ENCODE data around the gene SNAI1. TPM values are rescaled to one million over a fixed set of nuclear protein-coding genes. Genes with fewer than 3 reads are reported as not detected.
"Not testable (repeated sequence)": the region's sequence is repeated elsewhere in the genome, so short reads cannot be mapped to it uniquely, and the experiment has no call there.

The SNAI1 gene
- total RNA-seq, 8 experiments from 2014 or later, result 0.66 to 5.2 (median 1.9) TPM

GRCh38 chr20:49995586-49995985 lies 12.8 kb downstream of the SNAI1 start:
- Histone ChIP-seq H3K27ac (no peak overlapping the region), H3K4me3 (no peak overlapping the region), H3K4me1 (replicated peaks in 1 of 2) (peaks cover 0 to 2% of the 10 kb centered on the region in 2 donors)
- no peak for ATAC-seq (replicated peaks in 6 of 8)
- in situ Hi-C loops (cut with MboI; ENCODE audit: low pct_unique_long_range_greater_than_20kb in 2 of 9, low sequenced_read_pairs in 9 of 9, unreplicated experiment in 9 of 9), result loop anchor here in 1 of 9 experiments (25.0 kb wide), 1 partner anchor 167 kb away; the partner anchor contains the start of gene PEDS1
- WGBS, 10 experiments, result 80% methylated on average over 1 of the region's 3 CpGs; no CpG with 5 or more reads in 9 of the 10 experiments

DNA sequence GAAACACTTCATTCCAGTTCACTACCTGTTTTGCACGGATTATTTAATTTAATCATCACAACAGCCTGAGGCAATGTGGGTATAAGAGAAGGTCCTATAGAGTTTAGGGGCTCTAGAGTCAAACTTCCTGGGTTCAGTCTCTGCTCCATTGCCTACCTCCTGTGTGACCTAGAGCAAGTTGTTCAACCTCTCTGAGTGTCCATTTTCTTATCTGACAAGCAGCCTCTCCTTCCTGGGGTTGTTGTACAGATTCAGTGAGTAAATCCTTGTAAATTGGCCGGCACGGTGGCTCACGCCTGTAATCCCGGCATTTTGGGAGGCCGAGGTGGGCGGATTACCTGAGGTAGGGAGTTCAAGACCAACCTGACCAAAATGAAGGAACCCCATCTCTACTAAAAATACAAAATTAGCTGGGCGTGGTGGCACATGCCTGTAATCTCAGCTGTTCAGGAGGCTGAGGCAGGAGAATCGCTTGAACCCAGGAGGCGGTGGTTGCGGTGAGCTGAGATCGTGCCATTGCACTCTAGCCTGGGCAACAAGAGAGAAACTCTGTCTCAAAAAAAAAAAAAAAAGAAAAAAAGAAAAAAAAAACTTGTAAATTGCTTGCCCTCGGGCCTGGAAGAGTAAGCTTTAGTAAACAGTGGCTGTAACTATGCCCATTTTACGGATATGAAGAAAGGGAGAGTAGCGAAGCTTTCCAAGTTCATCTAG lies 15.9 kb downstream of the SNAI1 start:
- in situ Hi-C loops (cut with MboI; ENCODE audit: low pct_unique_long_range_greater_than_20kb in 2 of 9, low sequenced_read_pairs in 9 of 9, unreplicated experiment in 9 of 9), result loop anchor here in 1 of 9 experiments (25.0 kb wide), 1 partner anchor 164 kb away; the partner anchor contains the start of gene PEDS1
- not testable (repeated sequence) for H3K4me1 ChIP-seq (replicated peaks in 1 of 2); H3K4me3 ChIP-seq; H3K27ac ChIP-seq; ATAC-seq (replicated peaks in 6 of 8)
- 36 to 100% (median 72%) methylated on average over 1 to 8 of the region's 15 CpGs for WGBS, 10 experiments

GRCh38 chr20:49999329-49999728 lies 16.5 kb downstream of the SNAI1 start:
- WGBS, 10 experiments, result 40 to 100% (median 82%) methylated on average over 1 to 7 of the region's 7 CpGs; no CpG with 5 or more reads in 2 of the 10 experiments
- peaks cover 0 to 3% of the 10 kb centered on the region in 2 donors for H3K4me1 ChIP-seq (replicated peaks in 1 of 2)
- in situ Hi-C loops (cut with MboI; ENCODE audit: low pct_unique_long_range_greater_than_20kb in 2 of 9, low sequenced_read_pairs in 9 of 9, unreplicated experiment in 9 of 9), result loop anchor here in 1 of 9 experiments (25.0 kb wide), 1 partner anchor 163 kb away; the partner anchor contains the start of gene PEDS1
- H3K4me3 ChIP-seq, result no peak overlapping the region
- H3K27ac ChIP-seq, result no peak overlapping the region
- no peak for ATAC-seq (replicated peaks in 6 of 8)

DNA sequence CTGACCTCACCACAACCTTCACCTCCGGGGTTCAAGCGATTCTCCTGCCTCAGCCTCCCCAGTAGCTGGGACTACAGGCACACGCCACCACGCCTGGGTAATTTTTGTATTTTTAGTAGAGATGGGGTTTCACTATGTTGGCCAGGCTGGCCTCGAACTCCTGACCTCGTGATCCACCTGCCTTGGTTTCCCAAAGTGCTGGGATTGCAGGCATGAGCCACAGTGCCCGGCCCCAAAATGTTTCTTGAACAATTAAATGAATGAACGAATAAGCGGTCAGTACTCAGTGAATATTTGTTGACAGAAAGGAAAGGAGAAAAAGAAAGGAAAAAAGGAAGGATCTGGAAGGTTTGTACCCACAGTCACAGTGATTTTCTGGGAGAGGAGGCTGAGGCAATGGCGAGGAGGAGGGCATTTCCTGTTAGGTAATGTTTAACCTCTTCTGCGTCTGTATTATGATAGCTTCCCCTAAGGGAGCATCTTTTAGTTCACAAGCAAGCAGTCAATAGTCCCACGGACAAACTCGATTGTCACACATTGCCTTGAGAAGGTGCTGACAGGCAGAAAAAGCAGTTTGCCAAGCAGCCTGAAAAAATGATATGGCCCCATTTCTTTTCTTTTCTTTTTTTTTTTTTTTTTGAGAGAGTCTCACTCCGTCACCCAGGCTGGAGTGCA lies 17.9 kb downstream of the SNAI1 start:
- in situ Hi-C loops (cut with MboI; ENCODE audit: low pct_unique_long_range_greater_than_20kb in 2 of 9, low sequenced_read_pairs in 9 of 9, unreplicated experiment in 9 of 9); H3K27ac ChIP-seq; H3K4me1 ChIP-seq (replicated peaks in 1 of 2); H3K4me3 ChIP-seq; ATAC-seq (replicated peaks in 6 of 8): not testable (repeated sequence)
- 52 to 90% (median 75%) methylated on average over 2 to 12 of the region's 14 CpGs for WGBS, 10 experiments

DNA sequence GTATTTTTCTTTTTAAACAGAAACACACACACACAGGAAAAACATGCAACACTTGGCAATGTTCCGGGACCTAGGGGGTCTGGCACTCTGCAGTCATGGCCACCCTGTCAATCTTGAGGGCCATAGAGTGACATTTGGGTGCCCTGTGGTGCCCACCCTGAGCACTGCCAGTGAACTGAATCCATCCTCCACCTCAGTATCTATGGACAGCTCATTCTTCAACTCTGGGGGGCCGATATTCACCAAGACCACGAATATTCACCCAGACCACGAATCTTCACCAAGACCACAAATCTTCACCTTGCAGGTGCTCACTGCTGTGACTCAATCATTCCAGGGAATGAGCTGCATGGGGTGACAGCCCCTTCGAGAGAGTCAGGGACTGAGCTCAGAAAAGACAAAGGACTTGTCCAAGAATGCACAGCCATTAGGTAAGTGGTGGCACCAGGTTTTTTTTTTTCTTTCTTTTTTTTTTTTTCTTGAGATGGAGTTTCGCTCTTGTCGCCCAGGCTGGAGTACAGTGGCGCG lies 19.1 kb downstream of the SNAI1 start:
- in situ Hi-C loops (cut with MboI; ENCODE audit: low pct_unique_long_range_greater_than_20kb in 2 of 9, low sequenced_read_pairs in 9 of 9, unreplicated experiment in 9 of 9), result no loop called here
- Histone ChIP-seq H3K27ac (no peak overlapping the region), H3K4me1 (replicated peaks in 1 of 2) (peaks cover 0 to 3% of the 10 kb centered on the region in 2 donors), H3K4me3 (no peak overlapping the region)
- 36 to 100% (median 92%) methylated on average over 3 to 6 of the region's 9 CpGs; no CpG with 5 or more reads in 2 of the 10 experiments for WGBS, 10 experiments
- no peak for ATAC-seq (replicated peaks in 6 of 8)

DNA sequence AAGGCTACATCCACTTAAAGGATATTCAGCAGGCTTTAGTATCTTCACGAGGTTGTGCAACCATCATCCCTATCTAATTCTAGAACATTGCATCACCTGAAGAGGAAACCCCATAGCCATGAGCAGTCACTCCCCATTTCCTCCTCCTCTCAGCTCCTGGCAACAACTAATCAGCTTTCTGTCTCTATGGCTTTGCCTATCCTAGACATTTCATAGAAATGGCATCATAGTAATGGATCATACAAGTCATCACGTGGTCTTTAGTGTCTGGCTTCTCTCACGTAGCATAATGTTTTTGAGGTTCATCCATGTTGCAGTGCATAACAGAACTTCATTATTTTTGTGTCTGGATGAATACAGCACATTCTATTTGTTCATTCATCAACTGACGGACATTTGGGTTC lies 20.5 kb downstream of the SNAI1 start:
- 30 to 100% (median 87%) methylated on average over 3 to 4 of the region's 4 CpGs for WGBS, 10 experiments
- in situ Hi-C loops (cut with MboI; ENCODE audit: low pct_unique_long_range_greater_than_20kb in 2 of 9, low sequenced_read_pairs in 9 of 9, unreplicated experiment in 9 of 9), result no loop called here
- ATAC-seq (replicated peaks in 6 of 8), result peak in 4 of 8 experiments; percentile 16 to 66 (median 48)
- peaks cover 0 to 3% of the 10 kb centered on the region in 2 donors for H3K4me1 ChIP-seq (replicated peaks in 1 of 2)
- H3K27ac ChIP-seq, result no peak overlapping the region
- H3K4me3 ChIP-seq, result no peak overlapping the region

DNA sequence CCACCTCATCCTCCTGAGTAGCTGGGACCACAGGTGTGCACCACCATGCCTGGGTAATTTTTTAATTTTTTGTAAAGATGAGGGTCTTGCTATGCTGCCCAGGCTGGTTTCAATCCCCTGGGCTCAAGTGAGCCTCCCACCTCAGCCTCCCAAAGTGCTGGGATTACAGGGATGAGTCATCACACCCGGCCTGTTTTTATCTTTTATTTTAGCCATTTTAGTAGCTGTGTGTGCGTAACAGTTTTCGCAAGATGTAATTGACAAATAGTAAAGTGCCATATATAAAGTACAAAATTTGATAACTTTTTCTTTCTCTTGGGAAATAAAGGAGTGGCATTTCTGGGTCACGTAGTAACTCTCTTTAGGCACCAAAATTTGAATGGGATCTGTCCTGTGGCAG lies 21.4 kb downstream of the SNAI1 start:
- in situ Hi-C loops (cut with MboI; ENCODE audit: low pct_unique_long_range_greater_than_20kb in 2 of 9, low sequenced_read_pairs in 9 of 9, unreplicated experiment in 9 of 9), result no loop called here
- 70 to 100% (median 93%) methylated on average over 2 to 4 of the region's 4 CpGs; no CpG with 5 or more reads in 3 of the 10 experiments for WGBS, 10 experiments
- ATAC-seq (replicated peaks in 6 of 8), result no peak

GRCh38 chr20:50005471-50005981 lies 22.7 kb downstream of the SNAI1 start:
- in situ Hi-C loops (cut with MboI; ENCODE audit: low pct_unique_long_range_greater_than_20kb in 2 of 9, low sequenced_read_pairs in 9 of 9, unreplicated experiment in 9 of 9), result no loop called here
- WGBS, 10 experiments, result 50 to 100% (median 60%) methylated on average over 1 to 3 of the region's 7 CpGs; no CpG with 5 or more reads in 3 of the 10 experiments
- ATAC-seq (replicated peaks in 6 of 8), result no peak
- Histone ChIP-seq H3K4me3 (no peak overlapping the region), H3K4me1 (replicated peaks in 1 of 2) (peaks cover 3 to 12% of the 10 kb centered on the region in 2 donors), H3K27ac (no peak overlapping the region)

More for the DNA sequence above, 21.4 kb downstream of the SNAI1 start:
- peaks cover 0 to 3% of the 10 kb centered on the region in 2 donors for H3K4me1 ChIP-seq (replicated peaks in 1 of 2)
- no peak overlapping the region for H3K4me3 ChIP-seq
- no peak overlapping the region for H3K27ac ChIP-seq

GRCh38 chr20:50007369-50007768 lies 24.6 kb downstream of the SNAI1 start:
- in situ Hi-C loops (cut with MboI; ENCODE audit: low pct_unique_long_range_greater_than_20kb in 2 of 9, low sequenced_read_pairs in 9 of 9, unreplicated experiment in 9 of 9), result no loop called here
- peaks cover 3 to 10% of the 10 kb centered on the region in 2 donors for H3K4me1 ChIP-seq (replicated peaks in 1 of 2)
- H3K27ac ChIP-seq, result no peak overlapping the region
- 71 to 100% (median 80%) methylated on average over 1 to 2 of the region's 2 CpGs; no CpG with 5 or more reads in 5 of the 10 experiments for WGBS, 10 experiments
- H3K4me3 ChIP-seq, result no peak overlapping the region
- no peak for ATAC-seq (replicated peaks in 6 of 8)

GRCh38 chr20:50008007-50008406 lies 25.2 kb downstream of the SNAI1 start:
- no peak for ATAC-seq (replicated peaks in 6 of 8)
- WGBS, 10 experiments, result 60 to 100% (median 83%) methylated on average over 1 to 2 of the region's 3 CpGs; no CpG with 5 or more reads in 3 of the 10 experiments
- peaks cover 3 to 10% of the 10 kb centered on the region in 2 donors for H3K4me1 ChIP-seq (replicated peaks in 1 of 2)
- H3K4me3 ChIP-seq, result no peak overlapping the region
- in situ Hi-C loops (cut with MboI; ENCODE audit: low pct_unique_long_range_greater_than_20kb in 2 of 9, low sequenced_read_pairs in 9 of 9, unreplicated experiment in 9 of 9), result no loop called here
- H3K27ac ChIP-seq, result no peak overlapping the region

- in situ Hi-C loops (cut with MboI; ENCODE audit: low pct_unique_long_range_greater_than_20kb in 2 of 9, low sequenced_read_pairs in 9 of 9, unreplicated experiment in 9 of 9), result no loop called here
- 0 to 40% (median 28%) methylated on average over 1 to 5 of the region's 71 CpGs; no CpG with 5 or more reads in 6 of the 10 experiments for WGBS, 10 experiments
- no peak overlapping the region for H3K4me3 ChIP-seq
- H3K4me1 ChIP-seq (replicated peaks in 1 of 2), result peaks cover 5 to 19% of the 10 kb centered on the region in 2 donors
- no peak overlapping the region for H3K27ac ChIP-seq
- ATAC-seq (replicated peaks in 6 of 8), result peak in 5 of 8 experiments; percentile 49 to 65 (median 55)
Measured at GRCh38 chr20:50009521-50010454, 27.0 kb downstream of the SNAI1 start.

DNA sequence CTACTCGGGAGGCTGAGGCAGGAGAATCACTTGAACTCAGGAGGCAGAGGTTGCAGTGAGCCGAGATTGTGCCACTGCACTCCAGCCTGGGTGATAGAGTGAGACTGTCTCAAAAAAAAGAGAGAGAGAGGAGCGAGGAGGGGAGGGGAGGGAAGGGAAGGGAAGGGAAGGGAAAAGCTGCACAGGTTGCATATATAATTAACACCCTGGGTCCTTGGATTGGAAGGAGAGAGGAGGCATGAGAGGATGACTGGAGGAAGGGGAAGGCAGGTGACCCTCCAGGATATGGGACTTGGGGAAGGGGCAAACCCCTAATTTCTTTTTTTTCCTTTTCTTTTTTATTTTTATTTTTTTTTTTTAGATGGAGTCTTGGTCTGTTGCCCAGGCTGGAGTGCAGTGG lies 28.8 kb downstream of the SNAI1 start:
- ATAC-seq (replicated peaks in 6 of 8); H3K27ac ChIP-seq; H3K4me3 ChIP-seq; in situ Hi-C loops (cut with MboI; ENCODE audit: low pct_unique_long_range_greater_than_20kb in 2 of 9, low sequenced_read_pairs in 9 of 9, unreplicated experiment in 9 of 9): not testable (repeated sequence)
- no CpG with 5 or more reads among the region's 3 CpGs for WGBS, 10 experiments
- peaks cover 23 to 37% of the 10 kb centered on the region in 2 donors for H3K4me1 ChIP-seq (replicated peaks in 1 of 2)

Measured in motor neuron (in vitro differentiated cells).